ENCODE results near the gene CHGA.

GRCh38 chr14:92890830-92891588, 31.9 kb upstream of the CHGA start:
- TF ChIP-seq REST (IDR thresholded peaks at IDR 0.05; ENCODE audit: low read depth), result no peak
- TF ChIP-seq, protein P1, sequence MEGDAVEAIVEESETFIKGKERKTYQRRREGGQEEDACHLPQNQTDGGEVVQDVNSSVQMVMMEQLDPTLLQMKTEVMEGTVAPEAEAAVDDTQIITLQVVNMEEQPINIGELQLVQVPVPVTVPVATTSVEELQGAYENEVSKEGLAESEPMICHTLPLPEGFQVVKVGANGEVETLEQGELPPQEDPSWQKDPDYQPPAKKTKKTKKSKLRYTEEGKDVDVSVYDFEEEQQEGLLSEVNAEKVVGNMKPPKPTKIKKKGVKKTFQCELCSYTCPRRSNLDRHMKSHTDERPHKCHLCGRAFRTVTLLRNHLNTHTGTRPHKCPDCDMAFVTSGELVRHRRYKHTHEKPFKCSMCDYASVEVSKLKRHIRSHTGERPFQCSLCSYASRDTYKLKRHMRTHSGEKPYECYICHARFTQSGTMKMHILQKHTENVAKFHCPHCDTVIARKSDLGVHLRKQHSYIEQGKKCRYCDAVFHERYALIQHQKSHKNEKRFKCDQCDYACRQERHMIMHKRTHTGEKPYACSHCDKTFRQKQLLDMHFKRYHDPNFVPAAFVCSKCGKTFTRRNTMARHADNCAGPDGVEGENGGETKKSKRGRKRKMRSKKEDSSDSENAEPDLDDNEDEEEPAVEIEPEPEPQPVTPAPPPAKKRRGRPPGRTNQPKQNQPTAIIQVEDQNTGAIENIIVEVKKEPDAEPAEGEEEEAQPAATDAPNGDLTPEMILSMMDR (IDR thresholded peaks at IDR 0.05 in 2 of 3, conservative IDR thresholded peaks at IDR 0.05 in 1 of 3; ENCODE audit: borderline replicate concordance in 1 of 3, insufficient read depth in 1 of 3, low read depth in 2 of 3, low read length in 2 of 3), result no peak
- no peak for TF ChIP-seq YY1 (IDR thresholded peaks at IDR 0.05; ENCODE audit: extremely low read depth, insufficient replicate concordance, low read depth, low read length)
- no peak for TF ChIP-seq POLR2A (IDR thresholded peaks at IDR 0.05; ENCODE audit: borderline replicate concordance, extremely low read depth, insufficient read depth, insufficient read length)
- no peak for TF ChIP-seq POLR2AphosphoS5 (IDR thresholded peaks at IDR 0.05; ENCODE audit: low read depth, low read length)
- no peak for TF ChIP-seq EZH2 (IDR thresholded peaks at IDR 0.05)
- TF ChIP-seq CBX3 (IDR thresholded peaks at IDR 0.05; ENCODE audit: low read depth), result no peak
- no peak for TF ChIP-seq MAX (IDR thresholded peaks at IDR 0.05)
- no peak for TF ChIP-seq EZH2phosphoT487 (IDR thresholded peaks at IDR 0.05; ENCODE audit: borderline replicate concordance)
- TF ChIP-seq RAD21 (IDR thresholded peaks at IDR 0.05; ENCODE audit: low read depth), result no peak
- no peak for TF ChIP-seq FOSL1 (IDR thresholded peaks at IDR 0.05; ENCODE audit: low read depth)
- no peak for TF ChIP-seq SIN3A (IDR thresholded peaks at IDR 0.05; ENCODE audit: low read depth)
- TF ChIP-seq TCF7L2 (IDR thresholded peaks at IDR 0.05; ENCODE audit: borderline replicate concordance, extremely low read depth, insufficient read depth, insufficient read length), result no peak
- no peak for TF ChIP-seq SRF (IDR thresholded peaks at IDR 0.05; ENCODE audit: low read depth)

Data from HCT116 (cell line).